Vagina (tissue), 2 donors: ENCODE measurements around the gene TRPM1. TPM values are rescaled to one million over a fixed set of nuclear protein-coding genes. Genes with fewer than 3 reads are reported as not detected.

ENCODE experiments used
- DNase-seq, 2 donors: peaks; one replicate each; pipeline ENCODE4 v3.0.0-alpha.2; 2017; ENCODE audit errors: extremely low spot score in 2 of 2
- H3K27ac ChIP-seq: fragments of 200-600 bp; sonication (generic); one replicate; pipeline ENCODE4 v1.5.1; 2019
- H3K27me3 ChIP-seq: fragments of 200-600 bp; sonication (generic); one replicate; pipeline ENCODE4 v1.5.1; 2019
- H3K36me3 ChIP-seq, 2 donors: fragments of 200-600 bp; sonication (generic); one replicate each; pipeline ENCODE4 v1.5.1; 2017 to 2019
- H3K4me1 ChIP-seq: fragments of 200-600 bp; sonication (generic); one replicate; pipeline ENCODE4 v1.5.1; 2019
- H3K4me3 ChIP-seq, 2 donors: fragments of 200-600 bp; sonication (generic); 1 replicate in 1 of 2; 2 replicates in 1 of 2; pipeline ENCODE4 v1.5.1; 2016 to 2019
- H3K9me3 ChIP-seq: fragments of 200-600 bp; sonication (generic); one replicate; pipeline ENCODE4 v1.5.1; 2019
- CTCF ChIP-seq, 3 experiments: fragments of 450-650 bp in 2 of 3; fragments of 200-600 bp in 1 of 3; sonication (generic) in 1 of 3; IDR thresholded peaks; one replicate each; pipeline ENCODE4 v1.5.1; 2017 to 2019; ENCODE audit warnings: antibody characterized with exemption in 3 of 3, mild to moderate bottlenecking in 2 of 3, moderate library complexity in 2 of 3
- POLR2A ChIP-seq, 2 donors: fragments of 450-650 bp; IDR thresholded peaks; one replicate each; pipeline ENCODE4 v1.6.1; 2017; ENCODE audit warnings: antibody characterized with exemption in 2 of 2, mild to moderate bottlenecking in 2 of 2, moderate library complexity in 2 of 2
- POLR2AphosphoS5 ChIP-seq, 2 donors: sonication (generic); formaldehyde crosslinking; IDR thresholded peaks; one replicate each; pipeline ENCODE4 v1.9.0; 2017; ENCODE audit warnings: antibody characterized with exemption in 2 of 2, mild to moderate bottlenecking in 2 of 2, low read depth in 1 of 2; ENCODE audit not compliant: insufficient read depth in 1 of 2
- intact Hi-C: fragments of 100-400 bp; cut with DNase I; formaldehyde crosslinking; loops from one replicate; pipeline ENCODE4 v1.15.1; 2023
- total RNA-seq: library from RNA; depleted of rRNA; stranded (reverse); fragments of >200 nt; gene quantifications from one replicate; pipeline ENCODE4 v1.2.3, GENCODE V29; 2016

The TRPM1 gene
- total RNA-seq, 1 donor from 2014 or later, result not detected

- intact Hi-C loops, result no loop called here
- no peak for DNase-seq
Measured at GRCh38 chr15:31136607-31137328, 35.2 kb upstream of the TRPM1 start.

GRCh38 chr15:31136016-31136415, 34.5 kb upstream of the TRPM1 start:
- intact Hi-C loops, result no loop called here
- no peak for DNase-seq
- no peaks in the 10 kb centered on the region for H3K36me3 ChIP-seq
- no peaks in the 10 kb centered on the region for H3K9me3 ChIP-seq
- no peak overlapping the region for H3K27ac ChIP-seq
- no peaks in the 10 kb centered on the region for H3K4me1 ChIP-seq
- no peaks in the 10 kb centered on the region for H3K27me3 ChIP-seq
- no peak for TF ChIP-seq POLR2A (IDR thresholded peaks at IDR 0.05)
- TF ChIP-seq CTCF (IDR thresholded peaks at IDR 0.05), result no peak
- no peak overlapping the region for H3K4me3 ChIP-seq

More at GRCh38 chr15:31136607-31137328, 35.2 kb upstream of the TRPM1 start:
- Histone ChIP-seq H3K9me3 (no peaks in the 10 kb centered on the region), H3K4me1 (no peaks in the 10 kb centered on the region), H3K4me3 (no peak overlapping the region), H3K27ac (no peak overlapping the region), H3K36me3 (no peaks in the 10 kb centered on the region), H3K27me3 (no peaks in the 10 kb centered on the region)
- TF ChIP-seq POLR2AphosphoS5 (IDR thresholded peaks at IDR 0.05; ENCODE audit: insufficient read depth in 1 of 2, low read depth in 1 of 2) (no peak), POLR2A (IDR thresholded peaks at IDR 0.05) (no peak), CTCF (IDR thresholded peaks at IDR 0.05) (no peak)

- Histone ChIP-seq H3K4me1 (no peaks in the 10 kb centered on the region), H3K36me3 (no peaks in the 10 kb centered on the region), H3K4me3 (no peak overlapping the region), H3K27ac (no peak overlapping the region), H3K9me3 (no peaks in the 10 kb centered on the region), H3K27me3 (no peaks in the 10 kb centered on the region)
- no peak for TF ChIP-seq POLR2A (IDR thresholded peaks at IDR 0.05)
- no peak for TF ChIP-seq POLR2AphosphoS5 (IDR thresholded peaks at IDR 0.05; ENCODE audit: insufficient read depth in 1 of 2, low read depth in 1 of 2)
- no peak for TF ChIP-seq CTCF (IDR thresholded peaks at IDR 0.05)
- no peak for DNase-seq
- intact Hi-C loops, result no loop called here
Measured at GRCh38 chr15:31135523-31135922, 34.0 kb upstream of the TRPM1 start.

- peaks cover 8% of the 10 kb centered on the region for H3K4me1 ChIP-seq
- H3K9me3 ChIP-seq, result no peaks in the 10 kb centered on the region
- no peak for DNase-seq
- no peak overlapping the region for H3K4me3 ChIP-seq
- H3K27ac ChIP-seq, result no peak overlapping the region
- TF ChIP-seq CTCF (IDR thresholded peaks at IDR 0.05) (no peak), POLR2AphosphoS5 (IDR thresholded peaks at IDR 0.05; ENCODE audit: insufficient read depth in 1 of 2, low read depth in 1 of 2) (no peak), POLR2A (IDR thresholded peaks at IDR 0.05) (no peak)
- no peaks in the 10 kb centered on the region for H3K36me3 ChIP-seq
- no peaks in the 10 kb centered on the region for H3K27me3 ChIP-seq
- intact Hi-C loops, result no loop called here
Measured at GRCh38 chr15:31133890-31134289, 32.4 kb upstream of the TRPM1 start.

GRCh38 chr15:31131853-31132375, 30.4 kb upstream of the TRPM1 start:
- Histone ChIP-seq H3K27ac (no peak overlapping the region), H3K4me1 (peaks cover 9% of the 10 kb centered on the region), H3K9me3 (no peaks in the 10 kb centered on the region), H3K27me3 (no peaks in the 10 kb centered on the region), H3K36me3 (no peaks in the 10 kb centered on the region), H3K4me3 (no peak overlapping the region)
- TF ChIP-seq CTCF (IDR thresholded peaks at IDR 0.05) (no peak), POLR2A (IDR thresholded peaks at IDR 0.05) (no peak), POLR2AphosphoS5 (IDR thresholded peaks at IDR 0.05; ENCODE audit: insufficient read depth in 1 of 2, low read depth in 1 of 2) (no peak)
- DNase-seq, result no peak
- intact Hi-C loops, result no loop called here
